ENCODE results near the gene SSBP1. TPM values are rescaled to one million over a fixed set of nuclear protein-coding genes. Genes with fewer than 3 reads are reported as not detected.
A peak's percentile ranks its signal among the peaks of the same experiment; 100 is the strongest.
"Not testable (repeated sequence)": the region's sequence is repeated elsewhere in the genome, so short reads cannot be mapped to it uniquely, and the experiment has no call there.

SSBP1 gene
- total and polyA plus RNA-seq, 4 donors, result 68.0 to 147 (median 80.1) TPM

DNA sequence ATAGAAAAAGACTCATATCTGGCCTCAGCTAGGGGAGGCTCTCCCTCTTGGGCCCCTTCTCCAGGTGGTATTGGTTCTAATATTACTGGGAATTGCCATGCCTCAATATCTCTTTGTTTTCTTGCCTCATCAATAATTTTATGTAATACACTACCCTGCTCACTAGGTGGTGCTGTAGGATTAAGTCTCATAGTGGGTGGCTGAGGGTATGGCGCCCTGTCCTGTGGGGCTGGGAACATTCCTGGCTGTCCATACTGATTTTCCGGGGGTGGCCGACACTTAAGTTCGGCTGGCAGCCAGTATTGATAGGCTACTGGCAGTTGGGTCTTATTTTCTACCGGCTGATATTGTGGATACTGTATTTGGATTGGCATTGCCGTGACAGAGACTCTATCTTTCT lies 16.8 kb downstream of the SSBP1 start (continued):
- peak; percentile 34 for TF ChIP-seq CTCF (IDR thresholded peaks at IDR 0.05; ENCODE audit: low read depth, low read length, missing input control)

DNA sequence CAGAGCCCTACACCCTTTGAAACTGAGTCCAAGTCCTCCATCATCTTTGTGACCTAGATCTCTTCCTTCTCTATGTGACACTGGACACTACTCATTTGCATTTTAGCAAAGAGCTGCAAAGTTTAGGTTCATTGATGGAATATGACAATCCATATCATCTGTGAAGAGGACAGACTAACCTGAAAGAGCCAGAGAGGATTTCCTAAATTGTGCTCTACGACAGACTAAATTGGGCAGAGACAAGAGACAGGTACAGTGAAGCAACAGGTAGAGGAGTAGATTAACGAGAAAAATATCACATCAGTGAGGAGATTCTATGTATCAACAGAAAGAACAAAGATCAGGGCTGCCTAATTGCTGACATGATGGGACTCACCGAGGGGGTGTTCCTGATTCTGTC lies 25.6 kb downstream of the SSBP1 start, which contains the start of gene TAS2R3:
TAS2R3 (plus strand) TSS at position 301 of the 400 bp plus-strand sequence; CDS start at position 363, 62 bp downstream.
- H3K36me3 ChIP-seq (ENCODE audit: control insufficient read depth in 4 of 4, insufficient read depth in 3 of 4, low read depth in 1 of 4, low read length in 3 of 4), result peaks cover 3 to 25% (median 12%) of the 10 kb centered on the region in 4 donors
- no peak within 1 kb of the TSS for H3K4me3 ChIP-seq (ENCODE audit: low read depth in 1 of 3, low read length in 3 of 3)
- TF ChIP-seq YY1 (IDR thresholded peaks at IDR 0.05) (no peak), HNF4G (IDR thresholded peaks at IDR 0.05) (no peak), CTCF (IDR thresholded peaks at IDR 0.05; ENCODE audit: low read depth, low read length, missing input control) (no peak)
- WGBS, result 97% methylated on average over 3 of the region's 3 CpGs
- no peak within 1 kb of the TSS for H3K27ac ChIP-seq (ENCODE audit: low read depth in 1 of 2, low read length in 2 of 2)
- no peaks in the 10 kb centered on the region for H3K9me3 ChIP-seq (ENCODE audit: control insufficient read depth in 4 of 4, low read length in 3 of 4)
- no peaks in the 10 kb centered on the region for H3K27me3 ChIP-seq (ENCODE audit: control insufficient read depth in 4 of 4, insufficient read depth in 4 of 4, low read length in 3 of 4)
- DNase-seq (ENCODE audit: low spot score), result no peak
- no peak within 1 kb of the TSS for H3K9ac ChIP-seq (ENCODE audit: low read depth in 1 of 2, low read length in 2 of 2)
- no peaks in the 10 kb centered on the region for H3K4me1 ChIP-seq (ENCODE audit: control insufficient read depth in 4 of 4, insufficient read depth in 4 of 4, low read length in 3 of 4)

GRCh38 chr7:141770083-141770583 lies 32.0 kb downstream of the SSBP1 start:
- WGBS, result 97% methylated on average over 3 of the region's 3 CpGs
- H3K9ac ChIP-seq (ENCODE audit: low read depth in 1 of 2, low read length in 2 of 2); H3K36me3 ChIP-seq (ENCODE audit: control insufficient read depth in 4 of 4, insufficient read depth in 3 of 4, low read depth in 1 of 4, low read length in 3 of 4); H3K4me1 ChIP-seq (ENCODE audit: control insufficient read depth in 4 of 4, insufficient read depth in 4 of 4, low read length in 3 of 4); H3K9me3 ChIP-seq (ENCODE audit: control insufficient read depth in 4 of 4, low read length in 3 of 4); DNase-seq (ENCODE audit: low spot score); H3K4me3 ChIP-seq (ENCODE audit: low read depth in 1 of 3, low read length in 3 of 3); H3K27me3 ChIP-seq (ENCODE audit: control insufficient read depth in 4 of 4, insufficient read depth in 4 of 4, low read length in 3 of 4); H3K27ac ChIP-seq (ENCODE audit: low read depth in 1 of 2, low read length in 2 of 2): not testable (repeated sequence)

DNA sequence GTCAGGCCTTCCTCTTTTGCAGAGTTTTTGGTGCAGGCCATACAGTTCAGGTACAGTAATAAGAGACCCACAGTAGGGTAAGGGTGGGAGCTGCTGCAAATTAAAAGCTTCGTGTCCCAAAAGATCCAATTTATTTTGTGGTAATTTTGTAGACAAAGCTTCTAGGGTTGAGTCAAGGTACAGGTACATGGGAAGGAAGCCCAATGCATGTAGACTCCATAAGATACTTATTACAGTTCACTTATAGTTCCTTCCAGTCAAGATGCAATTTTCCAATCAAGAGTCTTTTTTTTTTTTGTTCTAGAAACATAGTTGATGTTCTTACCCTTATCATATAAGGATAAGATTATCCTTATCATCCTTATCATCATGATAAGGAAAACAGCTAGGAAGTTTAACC lies 38.2 kb downstream of the SSBP1 start, which contains the start of gene TAS2R4:
TAS2R4 (plus strand) TSS at position 301 of the 400 bp plus-strand sequence. CDS start 1,815 bp downstream, outside the sequence.
- whole genome bisulfite sequencing, result 98% methylated on average over 1 of the region's 1 CpG
- TF ChIP-seq HNF4A (conservative IDR thresholded peaks at IDR 0.05) (no peak), HNF4G (IDR thresholded peaks at IDR 0.05) (no peak), NR2F2 (IDR thresholded peaks at IDR 0.05) (no peak), YY1 (IDR thresholded peaks at IDR 0.05) (no peak), JUND (IDR thresholded peaks at IDR 0.05) (no peak), FOXA2 (IDR thresholded peaks at IDR 0.05) (no peak), RXRA (IDR thresholded peaks at IDR 0.05) (no peak), TAF1 (conservative IDR thresholded peaks at IDR 0.05) (no peak), CTCF (IDR thresholded peaks at IDR 0.05; ENCODE audit: low read depth, low read length, missing input control) (no peak), ATF3 (IDR thresholded peaks at IDR 0.05) (no peak)
- TF ChIP-seq, protein P1, sequence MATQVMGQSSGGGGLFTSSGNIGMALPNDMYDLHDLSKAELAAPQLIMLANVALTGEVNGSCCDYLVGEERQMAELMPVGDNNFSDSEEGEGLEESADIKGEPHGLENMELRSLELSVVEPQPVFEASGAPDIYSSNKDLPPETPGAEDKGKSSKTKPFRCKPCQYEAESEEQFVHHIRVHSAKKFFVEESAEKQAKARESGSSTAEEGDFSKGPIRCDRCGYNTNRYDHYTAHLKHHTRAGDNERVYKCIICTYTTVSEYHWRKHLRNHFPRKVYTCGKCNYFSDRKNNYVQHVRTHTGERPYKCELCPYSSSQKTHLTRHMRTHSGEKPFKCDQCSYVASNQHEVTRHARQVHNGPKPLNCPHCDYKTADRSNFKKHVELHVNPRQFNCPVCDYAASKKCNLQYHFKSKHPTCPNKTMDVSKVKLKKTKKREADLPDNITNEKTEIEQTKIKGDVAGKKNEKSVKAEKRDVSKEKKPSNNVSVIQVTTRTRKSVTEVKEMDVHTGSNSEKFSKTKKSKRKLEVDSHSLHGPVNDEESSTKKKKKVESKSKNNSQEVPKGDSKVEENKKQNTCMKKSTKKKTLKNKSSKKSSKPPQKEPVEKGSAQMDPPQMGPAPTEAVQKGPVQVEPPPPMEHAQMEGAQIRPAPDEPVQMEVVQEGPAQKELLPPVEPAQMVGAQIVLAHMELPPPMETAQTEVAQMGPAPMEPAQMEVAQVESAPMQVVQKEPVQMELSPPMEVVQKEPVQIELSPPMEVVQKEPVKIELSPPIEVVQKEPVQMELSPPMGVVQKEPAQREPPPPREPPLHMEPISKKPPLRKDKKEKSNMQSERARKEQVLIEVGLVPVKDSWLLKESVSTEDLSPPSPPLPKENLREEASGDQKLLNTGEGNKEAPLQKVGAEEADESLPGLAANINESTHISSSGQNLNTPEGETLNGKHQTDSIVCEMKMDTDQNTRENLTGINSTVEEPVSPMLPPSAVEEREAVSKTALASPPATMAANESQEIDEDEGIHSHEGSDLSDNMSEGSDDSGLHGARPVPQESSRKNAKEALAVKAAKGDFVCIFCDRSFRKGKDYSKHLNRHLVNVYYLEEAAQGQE (IDR thresholded peaks at IDR 0.05), result no peak
- TF ChIP-seq, protein P2, sequence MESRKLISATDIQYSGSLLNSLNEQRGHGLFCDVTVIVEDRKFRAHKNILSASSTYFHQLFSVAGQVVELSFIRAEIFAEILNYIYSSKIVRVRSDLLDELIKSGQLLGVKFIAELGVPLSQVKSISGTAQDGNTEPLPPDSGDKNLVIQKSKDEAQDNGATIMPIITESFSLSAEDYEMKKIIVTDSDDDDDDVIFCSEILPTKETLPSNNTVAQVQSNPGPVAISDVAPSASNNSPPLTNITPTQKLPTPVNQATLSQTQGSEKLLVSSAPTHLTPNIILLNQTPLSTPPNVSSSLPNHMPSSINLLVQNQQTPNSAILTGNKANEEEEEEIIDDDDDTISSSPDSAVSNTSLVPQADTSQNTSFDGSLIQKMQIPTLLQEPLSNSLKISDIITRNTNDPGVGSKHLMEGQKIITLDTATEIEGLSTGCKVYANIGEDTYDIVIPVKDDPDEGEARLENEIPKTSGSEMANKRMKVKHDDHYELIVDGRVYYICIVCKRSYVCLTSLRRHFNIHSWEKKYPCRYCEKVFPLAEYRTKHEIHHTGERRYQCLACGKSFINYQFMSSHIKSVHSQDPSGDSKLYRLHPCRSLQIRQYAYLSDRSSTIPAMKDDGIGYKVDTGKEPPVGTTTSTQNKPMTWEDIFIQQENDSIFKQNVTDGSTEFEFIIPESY (IDR thresholded peaks at IDR 0.05), result no peak

More for the DNA sequence above, 38.2 kb downstream of the SSBP1 start, which contains the start of gene TAS2R4:
- no peak for DNase-seq (ENCODE audit: low spot score)
- H3K9ac ChIP-seq (ENCODE audit: low read depth in 1 of 2, low read length in 2 of 2), result no peak within 1 kb of the TSS
- no peaks in the 10 kb centered on the region for H3K4me1 ChIP-seq (ENCODE audit: control insufficient read depth in 4 of 4, insufficient read depth in 4 of 4, low read length in 3 of 4)
- no peak within 1 kb of the TSS for H3K27ac ChIP-seq (ENCODE audit: low read depth in 1 of 2, low read length in 2 of 2)
- H3K9me3 ChIP-seq (ENCODE audit: control insufficient read depth in 4 of 4, low read length in 3 of 4), result no peaks in the 10 kb centered on the region
- no peaks in the 10 kb centered on the region for H3K27me3 ChIP-seq (ENCODE audit: control insufficient read depth in 4 of 4, insufficient read depth in 4 of 4, low read length in 3 of 4)
- no peak within 1 kb of the TSS for H3K4me3 ChIP-seq (ENCODE audit: low read depth in 1 of 3, low read length in 3 of 3)
- peaks cover 0 to 11% (median 6%) of the 10 kb centered on the region in 4 donors for H3K36me3 ChIP-seq (ENCODE audit: control insufficient read depth in 4 of 4, insufficient read depth in 3 of 4, low read depth in 1 of 4, low read length in 3 of 4)

Measured in liver (tissue), 9 donors.